HG02642 (cell line): ENCODE data around the gene RSRP1.
A peak's percentile ranks its signal among the peaks of the same experiment; 100 is the strongest.
"Not testable (repeated sequence)": the region's sequence is repeated elsewhere in the genome, so short reads cannot be mapped to it uniquely, and the experiment has no call there.

Experiments
- ATAC-seq: cut with Tn5 transposase; IDR thresholded peaks from one replicate; pipeline ENCODE4 v1.9.1; 2021; ENCODE audit warnings: mild to moderate bottlenecking; ENCODE audit not compliant: unreplicated experiment, poor library complexity

The RSRP1 gene, protein sequence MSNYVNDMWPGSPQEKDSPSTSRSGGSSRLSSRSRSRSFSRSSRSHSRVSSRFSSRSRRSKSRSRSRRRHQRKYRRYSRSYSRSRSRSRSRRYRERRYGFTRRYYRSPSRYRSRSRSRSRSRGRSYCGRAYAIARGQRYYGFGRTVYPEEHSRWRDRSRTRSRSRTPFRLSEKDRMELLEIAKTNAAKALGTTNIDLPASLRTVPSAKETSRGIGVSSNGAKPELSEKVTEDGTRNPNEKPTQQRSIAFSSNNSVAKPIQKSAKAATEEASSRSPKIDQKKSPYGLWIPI

DNA sequence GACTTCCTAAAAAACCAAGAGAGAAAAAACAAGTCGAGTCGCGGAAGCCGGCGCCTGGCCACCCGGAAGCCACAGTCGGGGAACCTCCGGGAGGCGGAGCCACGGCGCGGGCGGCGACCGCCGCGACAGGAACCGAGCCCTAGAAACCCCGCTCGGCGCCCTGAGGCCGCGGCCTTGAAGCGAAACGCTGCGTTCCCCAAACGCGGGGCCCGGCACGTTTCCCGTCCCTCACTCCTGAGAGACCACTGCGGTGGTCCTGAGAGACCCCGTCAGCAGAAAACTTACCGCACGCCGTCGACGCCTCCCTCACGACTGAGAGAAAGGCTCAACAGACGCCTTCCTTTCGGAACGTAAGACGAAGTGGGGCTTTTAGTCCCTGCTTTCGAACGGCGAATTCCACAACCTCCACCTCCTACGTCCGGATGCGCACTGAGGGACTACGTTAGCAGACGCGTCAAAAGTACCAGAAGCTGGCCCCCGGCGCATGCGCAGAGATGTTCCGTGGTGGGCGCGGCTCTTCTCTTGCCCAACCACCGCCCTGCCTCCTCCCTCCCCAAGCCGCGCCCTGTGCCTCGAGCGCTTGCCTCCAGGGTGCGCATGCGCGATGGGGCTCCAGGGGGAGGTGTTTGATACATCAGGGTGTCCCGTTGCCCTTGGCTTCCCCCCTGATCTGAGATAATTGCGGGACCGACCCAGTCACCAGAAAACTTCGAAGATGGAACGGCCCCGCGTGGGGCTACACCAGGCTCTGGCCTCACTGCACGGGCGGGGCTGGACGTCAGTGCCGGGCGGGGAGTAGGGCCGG is at the start of gene RSRP1:
Gene RSRP1, minus strand, starts transcription at position 431 of the 805 bp plus-strand sequence. CDS start 491 bp downstream, outside the sequence.
- peak; percentile 89 for ATAC-seq

- not testable (repeated sequence) for ATAC-seq
These were observed 49.2 kb upstream of the RSRP1 start for GRCh38 chr1:25296501-25296900.

- not testable (repeated sequence) for ATAC-seq
These were observed 47.9 kb upstream of the RSRP1 start for GRCh38 chr1:25294889-25295826.

DNA sequence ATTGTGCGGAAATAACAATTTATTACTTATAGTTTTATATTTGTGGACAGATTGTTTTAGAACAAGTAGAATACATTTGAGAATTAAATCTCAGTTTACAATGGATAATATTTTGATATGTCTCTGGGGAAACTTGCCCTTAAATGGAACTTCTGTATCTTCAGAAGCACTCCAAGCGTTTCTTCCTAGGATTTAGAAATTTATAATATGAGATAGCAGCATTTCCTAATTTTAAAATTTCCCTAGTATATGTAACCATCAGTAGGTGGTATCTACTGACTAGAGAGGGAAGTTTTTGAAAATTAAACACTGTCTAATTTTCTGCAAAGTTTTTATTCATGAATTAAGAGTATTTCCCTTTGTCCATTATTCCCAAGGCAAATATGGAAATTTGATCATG is 46.2 kb upstream of the RSRP1 start:
- not testable (repeated sequence) for ATAC-seq

- ATAC-seq, result not testable (repeated sequence)
These were observed 42.8 kb upstream of the RSRP1 start for GRCh38 chr1:25290043-25290442.

DNA sequence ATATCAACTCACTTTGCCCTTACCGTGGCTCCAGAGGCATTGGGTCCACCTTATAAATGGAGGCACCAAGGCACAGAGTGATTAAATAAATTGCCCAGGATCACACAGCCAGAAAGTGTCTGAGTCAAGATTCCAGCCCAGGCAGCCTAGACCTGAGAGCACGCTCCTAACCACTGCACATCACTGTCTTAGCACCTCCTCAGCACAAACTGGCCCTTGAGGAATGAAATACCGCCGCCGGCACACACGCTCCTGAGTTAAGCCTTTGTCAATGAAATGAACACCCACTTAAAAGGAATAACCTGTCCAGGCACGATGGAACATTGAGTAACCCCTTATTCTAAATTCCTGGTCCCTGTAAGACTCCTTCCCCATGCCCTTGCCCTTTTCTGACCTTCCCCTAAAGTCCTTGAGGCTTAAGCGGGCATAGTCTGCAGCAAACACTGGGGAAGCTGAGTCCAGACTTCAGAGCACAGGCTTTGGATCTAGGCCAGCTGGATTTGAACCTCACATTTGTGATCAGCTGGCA is 41.4 kb upstream of the RSRP1 start:
- ATAC-seq, result not testable (repeated sequence)

DNA sequence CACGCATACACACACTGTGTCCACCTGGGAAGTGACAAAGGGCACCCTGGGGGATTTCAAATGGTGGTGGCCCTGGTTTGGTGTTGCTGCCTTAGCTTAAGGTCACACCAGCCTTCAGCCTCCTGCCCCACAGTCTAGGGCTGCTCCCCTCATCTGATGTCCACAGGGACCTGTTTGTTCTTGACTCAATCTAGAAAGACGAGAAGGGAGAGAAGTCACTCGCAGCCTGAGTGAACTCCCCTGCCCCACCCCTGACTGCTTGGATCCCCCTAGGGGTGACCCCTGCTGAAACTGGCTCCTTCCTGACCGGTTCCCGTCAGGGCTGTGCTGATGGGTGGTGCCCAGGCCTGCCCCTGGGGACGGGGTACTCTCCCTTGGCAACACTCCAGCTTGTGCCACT is 39.9 kb upstream of the RSRP1 start:
- not testable (repeated sequence) for ATAC-seq

- ATAC-seq, result not testable (repeated sequence)
These were observed 38.6 kb upstream of the RSRP1 start for GRCh38 chr1:25285862-25286261.

DNA sequence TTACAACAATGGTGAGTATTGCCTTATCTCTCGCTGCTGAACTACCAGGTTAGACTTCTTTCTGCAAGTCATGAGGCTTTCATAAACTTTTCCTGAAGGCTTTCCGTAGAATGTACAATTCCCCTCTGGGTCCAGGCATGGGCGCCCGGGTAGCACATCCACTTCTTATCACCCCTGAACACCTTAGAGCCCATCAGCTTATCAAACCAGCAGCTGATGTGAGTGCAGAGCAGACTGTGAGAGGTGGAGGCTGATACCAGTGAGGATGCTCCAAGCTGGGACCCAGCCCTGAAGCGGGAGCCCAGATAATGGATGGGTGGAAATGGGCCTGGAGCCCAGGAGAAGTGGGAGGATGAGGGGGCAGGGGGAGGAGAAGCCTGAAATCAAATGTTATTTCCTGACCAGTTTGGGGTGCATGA is 32.4 kb upstream of the RSRP1 start:
- ATAC-seq, result not testable (repeated sequence)

GRCh38 chr1:25278790-25279189 is 31.5 kb upstream of the RSRP1 start:
- ATAC-seq, result not testable (repeated sequence)

GRCh38 chr1:25278358-25278757 is 31.1 kb upstream of the RSRP1 start:
- ATAC-seq, result not testable (repeated sequence)

DNA sequence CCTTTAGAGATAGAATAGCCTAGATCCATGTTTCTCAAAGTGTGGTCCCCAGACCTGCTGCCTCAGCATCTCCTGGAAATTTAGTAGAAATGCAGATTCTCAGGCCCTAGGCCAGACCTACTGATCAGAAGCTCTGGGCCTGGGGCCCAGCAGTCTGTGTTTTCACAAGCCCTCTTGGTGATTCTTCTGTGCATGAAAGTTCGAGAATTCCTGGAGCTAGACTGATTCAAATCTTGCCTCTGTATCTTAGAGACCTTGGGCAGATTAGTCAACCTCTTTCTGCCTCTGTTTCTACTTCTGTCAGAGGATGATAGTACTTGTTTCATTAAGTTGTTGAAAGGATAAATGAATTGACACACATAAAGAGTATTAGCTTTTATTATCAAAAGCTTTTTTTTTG is 30.0 kb upstream of the RSRP1 start:
- not testable (repeated sequence) for ATAC-seq

- ATAC-seq, result not testable (repeated sequence)
These were observed 28.4 kb upstream of the RSRP1 start for GRCh38 chr1:25275648-25276047.

DNA sequence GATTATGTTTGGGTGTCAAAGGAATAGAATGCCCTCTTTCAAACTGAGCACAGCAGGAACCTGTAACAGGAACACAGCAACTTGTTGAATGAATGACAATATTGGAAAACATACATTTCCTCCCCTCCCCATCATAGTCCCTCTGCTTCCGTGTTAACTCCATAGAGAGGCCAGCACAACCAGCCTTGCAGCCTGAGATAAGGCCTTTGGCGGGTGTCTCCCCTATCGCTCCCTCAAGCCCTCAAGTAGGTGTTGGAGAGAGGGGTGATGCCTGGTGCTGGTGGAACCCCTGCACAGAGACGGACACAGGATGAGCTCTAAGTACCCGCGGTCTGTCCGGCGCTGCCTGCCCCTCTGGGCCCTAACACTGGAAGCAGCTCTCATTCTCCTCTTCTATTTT is 25.0 kb upstream of the RSRP1 start, which contains the start of gene RHD:
Gene RHD, plus strand, starts transcription at position 272 of the 400 bp plus-strand sequence. Its CDS starts 39 bp downstream, at position 311.
- ATAC-seq, result not testable (repeated sequence)

DNA sequence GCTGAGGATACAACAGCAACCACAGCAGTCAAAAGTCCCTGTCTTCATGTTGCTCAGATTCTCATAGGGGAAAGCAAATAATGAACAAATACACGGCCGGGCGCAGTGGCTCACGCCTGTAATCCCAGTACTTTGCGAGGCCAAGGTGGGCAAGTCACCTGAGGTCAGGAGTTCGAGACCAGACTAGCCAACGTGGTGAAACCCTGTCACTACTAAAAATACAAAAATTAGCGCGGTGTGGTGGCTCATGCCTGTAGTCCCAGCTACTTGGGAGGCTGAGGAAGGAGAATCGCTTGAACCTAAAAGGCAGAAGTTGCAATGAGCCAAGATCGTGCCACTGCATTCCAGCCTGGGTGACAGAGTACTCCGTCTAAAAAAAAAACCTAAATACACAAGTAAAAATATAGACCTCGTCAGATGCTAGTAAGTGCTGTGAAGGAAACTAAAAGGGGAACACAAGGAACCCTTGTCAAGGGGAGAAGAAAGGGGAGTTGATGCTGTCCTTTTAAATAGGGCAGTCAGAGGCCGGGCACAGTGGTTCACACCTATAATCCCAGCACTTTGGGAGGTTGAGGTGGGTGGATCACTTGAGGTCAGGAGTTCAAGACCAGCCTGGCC is 21.0 kb upstream of the RSRP1 start:
- ATAC-seq, result not testable (repeated sequence)

DNA sequence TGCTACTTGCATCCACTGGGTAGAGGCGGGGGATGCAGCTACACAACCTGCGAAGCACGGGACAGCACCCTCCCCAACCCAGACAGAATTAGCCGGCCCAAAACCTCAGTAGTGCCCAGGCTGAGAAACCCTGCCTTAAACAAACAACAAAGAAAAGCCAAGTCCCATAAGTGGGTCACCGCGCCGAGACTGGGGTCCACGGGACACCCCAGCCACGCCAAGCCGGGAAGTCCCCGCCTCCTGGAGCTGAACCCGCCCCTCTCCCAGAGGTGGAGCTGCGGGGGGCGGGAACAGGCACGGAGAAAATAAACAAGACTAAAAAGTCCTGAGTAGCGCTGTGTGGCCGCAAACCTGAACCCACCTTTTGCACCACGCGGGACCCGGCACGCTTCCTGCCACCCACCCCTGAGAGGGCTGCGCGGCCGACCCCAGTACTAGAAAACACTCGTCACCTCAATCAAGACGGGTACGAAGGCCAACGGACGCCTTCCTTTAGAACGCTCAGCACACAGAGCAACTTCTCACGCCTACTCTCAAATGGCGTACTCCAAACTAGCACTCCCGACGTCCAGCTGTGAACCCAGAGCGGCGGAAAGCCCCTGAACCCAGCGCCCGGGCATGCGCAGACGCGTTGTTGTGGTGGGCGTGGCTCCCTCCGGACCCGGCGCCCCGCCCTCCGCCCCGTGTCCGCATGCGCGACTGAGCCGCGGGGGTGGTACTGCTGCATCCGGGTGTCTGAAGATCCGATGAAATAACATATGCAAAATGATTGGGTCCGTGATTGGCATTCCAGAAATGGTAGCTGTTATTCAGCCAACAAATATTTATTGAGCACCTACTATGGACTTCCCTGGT is 20.3 kb upstream of the RSRP1 start:
- peak; percentile 81 for ATAC-seq

- peak; percentile 41 for ATAC-seq
These were observed 19.5 kb upstream of the RSRP1 start for GRCh38 chr1:25266554-25267287.

GRCh38 chr1:25260336-25260735 is 13.1 kb upstream of the RSRP1 start:
- ATAC-seq, result not testable (repeated sequence)
